Smooth muscle cell of the umbilical artery (primary cell): Measurements from ENCODE around the gene TYSND1. TPM values are rescaled to one million over a fixed set of nuclear protein-coding genes. Genes with fewer than 3 reads are reported as not detected.

Experiments
- total RNA-seq: library from RNA; depleted of rRNA; stranded (reverse); fragments of >200 nt; gene quantifications from 2 replicates; pipeline ENCODE4 v1.2.3, GENCODE V29; 2014

Gene TYSND1
- total RNA-seq, result 5.9 and 7.7 TPM in 2 replicates

GRCh38 chr10:70146489-70147258, at the start of gene TYSND1:
TSS of gene TYSND1 (minus strand) at chr10:70146700. CDS start at chr10:70146586, 114 bp downstream.

DNA sequence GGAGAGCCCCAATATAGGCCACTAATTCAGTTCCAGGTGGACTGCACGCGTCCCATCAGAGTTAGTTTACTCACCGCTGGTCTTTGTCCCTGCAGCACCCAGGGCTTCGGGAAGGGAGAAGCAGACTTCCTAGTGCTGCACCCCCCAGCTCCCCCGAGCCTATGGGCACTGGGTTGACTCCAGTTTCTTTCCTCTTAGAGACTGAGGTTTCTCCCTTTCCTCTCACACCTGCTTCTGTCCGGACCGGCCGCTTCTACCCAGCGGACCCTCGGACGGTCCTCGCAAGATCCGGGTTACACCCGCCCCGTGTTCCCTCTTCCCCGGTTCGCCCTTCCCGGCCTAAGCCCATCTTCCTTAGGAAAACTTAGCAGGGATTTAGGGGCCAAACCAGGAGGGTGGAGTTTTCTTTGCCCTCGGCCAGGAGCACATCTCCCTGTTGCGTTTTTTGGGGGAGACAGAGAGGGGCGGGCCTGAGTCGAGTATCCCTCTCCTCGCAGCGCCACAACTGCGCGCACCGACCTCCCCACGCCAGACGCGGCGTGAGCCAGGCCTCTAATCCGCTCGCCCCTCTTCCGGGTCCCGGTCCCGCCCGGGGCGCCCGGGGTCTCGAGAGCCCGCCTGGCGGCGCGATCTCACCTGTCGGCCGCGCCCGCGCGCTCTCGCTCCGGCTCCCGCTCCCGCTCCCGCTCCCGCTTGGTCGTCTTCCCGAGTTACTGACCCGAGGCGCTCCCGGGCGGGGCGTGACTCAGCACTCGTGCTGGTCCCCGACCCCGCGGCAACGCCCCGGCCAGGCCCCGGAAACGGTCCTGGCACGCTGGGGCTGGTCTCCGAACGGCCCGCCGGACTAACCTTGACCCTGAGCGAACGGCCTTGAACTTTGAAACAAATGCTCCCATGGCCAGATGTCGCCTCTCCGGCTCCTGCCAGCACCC, 14.1 kb downstream of the TYSND1 start, which contains the start of gene AIFM2:
TSS of gene AIFM2 (minus strand) at position 728 of the 932 bp plus-strand sequence. CDS start 8,741 bp downstream, outside the sequence.

Other genes with a start within 250 kb of the TYSND1 start
- 5.6 and 9.5 TPM in 2 replicates for gene MACROH2A2, start 93.9 kb downstream of the TYSND1 start, total RNA-seq
- gene AIFM2, start 13.9 kb downstream of the TYSND1 start, total RNA-seq, result 4.5 and 6.5 TPM in 2 replicates
- gene SAR1A, start 23.8 kb upstream of the TYSND1 start, total RNA-seq, result 170 and 262 TPM in 2 replicates
- gene PPA1, start 86.7 kb upstream of the TYSND1 start, total RNA-seq, result 192 and 209 TPM in 2 replicates
- gene NPFFR1, start 137.3 kb upstream of the TYSND1 start, total RNA-seq, result not detected in 2 replicates
- gene LRRC20, start 235.9 kb upstream of the TYSND1 start, total RNA-seq, result 4.8 and 10.4 TPM in 2 replicates